Thoracic aorta (tissue), 2 donors: ENCODE data around the gene CMTM6. TPM values are rescaled to one million over a fixed set of nuclear protein-coding genes. Genes with fewer than 3 reads are reported as not detected.

Source experiments
- ATAC-seq: fragments of 150-250 bp; one replicate; pipeline ENCODE4 v1.8.0; 2017; ENCODE audit warnings: low read depth; ENCODE audit not compliant: insufficient number of reproducible peaks, low FRiP score
- DNase-seq: peaks from one replicate; pipeline ENCODE4 v3.0.0-alpha.2; 2020; ENCODE audit warnings: low spot score
- H3K27ac ChIP-seq, 2 donors: fragments of 200-600 bp; sonication (generic); 1 replicate in 1 of 2; 2 replicates in 1 of 2; pipeline ENCODE4 v1.5.1; 2016; ENCODE audit warnings: mild to moderate bottlenecking in 2 of 2, moderate library complexity in 2 of 2
- H3K27me3 ChIP-seq: fragments of 200-600 bp; sonication (generic); replicated peaks from 2 replicates; pipeline ENCODE4 v1.6.0; 2016; ENCODE audit warnings: mild to moderate bottlenecking; ENCODE audit not compliant: insufficient read depth
- H3K36me3 ChIP-seq: fragments of 200-600 bp; sonication (generic); one replicate; pipeline ENCODE4 v1.5.1; 2016
- H3K4me1 ChIP-seq, 2 donors: fragments of 200-600 bp; sonication (generic); 1 replicate in 1 of 2; 2 replicates in 1 of 2; pipeline versions ENCODE4 v1.5.1 to v1.6.0; 2016; ENCODE audit warnings: low read depth in 2 of 2, mild to moderate bottlenecking in 1 of 2; ENCODE audit not compliant: control insufficient read depth in 1 of 2
- H3K4me3 ChIP-seq: fragments of 200-600 bp; sonication (generic); 2 replicates; pipeline ENCODE4 v1.5.1; 2016; ENCODE audit warnings: mild to moderate bottlenecking
- H3K9me3 ChIP-seq: fragments of 200-600 bp; sonication (generic); 2 replicates; pipeline ENCODE4 v1.5.1; 2016
- CTCF ChIP-seq: fragments of 200-600 bp; sonication (generic); IDR thresholded peaks from one replicate; pipeline ENCODE4 v1.5.1; 2019; ENCODE audit warnings: antibody characterized with exemption
- total RNA-seq, 2 donors: library from RNA; depleted of rRNA; stranded (reverse); fragments of >200 nt; gene quantifications; one replicate each; pipeline versions ENCODE4 v1.1.0 to v1.2.3, GENCODE V29; 2016

CMTM6 gene
- total RNA-seq, 2 donors from 2014 or later: 42.1 to 62.3 TPM

- Histone ChIP-seq H3K27ac (no peak overlapping the region), H3K27me3 (no peaks in the 10 kb centered on the region), H3K36me3 (no peaks in the 10 kb centered on the region), H3K4me3 (no peak overlapping the region), H3K9me3 (no peaks in the 10 kb centered on the region), H3K4me1 (peaks cover 3 to 15% of the 10 kb centered on the region in 2 donors)
- no peak for TF ChIP-seq CTCF
- no peak for ATAC-seq
- DNase-seq: no peak
These were observed 42.2 kb upstream of the CMTM6 start for GRCh38 chr3:32544894-32545293.

GRCh38 chr3:32542807-32543206, 40.2 kb upstream of the CMTM6 start:
- H3K4me1 ChIP-seq: peaks cover 3 to 15% of the 10 kb centered on the region in 2 donors
- ATAC-seq (no peak), DNase-seq (no peak)
- no peaks in the 10 kb centered on the region for H3K36me3 ChIP-seq
- H3K27ac ChIP-seq: no peak overlapping the region
- TF ChIP-seq CTCF: no peak
- H3K4me3 ChIP-seq: no peak overlapping the region
- H3K9me3 ChIP-seq: no peaks in the 10 kb centered on the region
- H3K27me3 ChIP-seq: no peaks in the 10 kb centered on the region

DNA sequence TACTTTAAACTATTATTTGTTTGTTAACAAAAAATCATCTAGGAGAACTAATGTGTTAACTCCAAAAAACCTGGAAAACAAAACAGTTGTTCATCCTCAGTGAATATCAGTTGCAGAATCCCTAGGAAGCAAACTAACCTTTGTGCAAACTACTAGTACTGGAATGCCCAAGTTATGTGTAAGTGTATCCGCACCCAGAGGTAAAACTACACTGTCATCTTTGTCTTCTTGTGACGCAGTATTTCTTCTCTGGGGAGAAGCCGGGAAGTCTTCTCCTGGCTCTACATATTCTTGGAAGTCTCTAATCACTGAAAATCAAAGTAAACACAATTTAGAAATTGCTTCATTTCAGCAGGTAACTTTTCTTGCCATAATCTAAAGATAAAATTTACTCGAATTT, 38.2 kb upstream of the CMTM6 start:
- H3K4me3 ChIP-seq: no peak overlapping the region
- H3K27me3 ChIP-seq: no peaks in the 10 kb centered on the region
- no peaks in the 10 kb centered on the region for H3K9me3 ChIP-seq
- ATAC-seq (no peak), DNase-seq (no peak)
- peaks cover 5 to 15% of the 10 kb centered on the region in 2 donors for H3K4me1 ChIP-seq
- H3K36me3 ChIP-seq: no peaks in the 10 kb centered on the region
- no peak for TF ChIP-seq CTCF
- no peak overlapping the region for H3K27ac ChIP-seq

DNA sequence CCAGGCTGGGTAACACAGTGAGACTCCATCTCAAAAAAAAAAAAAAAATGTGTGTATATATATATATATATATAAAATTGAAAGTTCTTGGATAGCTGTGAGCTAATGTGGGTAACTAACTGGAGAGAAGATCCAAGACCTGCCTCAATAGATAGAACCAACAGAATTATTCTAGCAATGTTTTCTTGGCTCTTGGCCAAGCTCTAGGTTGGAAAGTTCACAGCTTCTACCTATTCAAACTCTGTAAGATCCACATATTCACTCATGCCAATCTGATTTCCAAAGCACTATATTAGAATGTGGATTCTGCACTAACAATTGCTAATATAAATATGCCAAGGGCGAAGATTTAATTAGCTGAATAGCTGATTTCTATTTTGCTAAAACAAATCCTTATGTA, 29.8 kb upstream of the CMTM6 start:
- no peak for TF ChIP-seq CTCF
- Histone ChIP-seq H3K4me3 (no peak overlapping the region), H3K4me1 (peaks cover 6 to 8% of the 10 kb centered on the region in 2 donors), H3K27ac (no peak overlapping the region), H3K27me3 (no peaks in the 10 kb centered on the region), H3K9me3 (no peaks in the 10 kb centered on the region), H3K36me3 (peaks cover 12% of the 10 kb centered on the region)
- ATAC-seq (no peak), DNase-seq (no peak)

DNA sequence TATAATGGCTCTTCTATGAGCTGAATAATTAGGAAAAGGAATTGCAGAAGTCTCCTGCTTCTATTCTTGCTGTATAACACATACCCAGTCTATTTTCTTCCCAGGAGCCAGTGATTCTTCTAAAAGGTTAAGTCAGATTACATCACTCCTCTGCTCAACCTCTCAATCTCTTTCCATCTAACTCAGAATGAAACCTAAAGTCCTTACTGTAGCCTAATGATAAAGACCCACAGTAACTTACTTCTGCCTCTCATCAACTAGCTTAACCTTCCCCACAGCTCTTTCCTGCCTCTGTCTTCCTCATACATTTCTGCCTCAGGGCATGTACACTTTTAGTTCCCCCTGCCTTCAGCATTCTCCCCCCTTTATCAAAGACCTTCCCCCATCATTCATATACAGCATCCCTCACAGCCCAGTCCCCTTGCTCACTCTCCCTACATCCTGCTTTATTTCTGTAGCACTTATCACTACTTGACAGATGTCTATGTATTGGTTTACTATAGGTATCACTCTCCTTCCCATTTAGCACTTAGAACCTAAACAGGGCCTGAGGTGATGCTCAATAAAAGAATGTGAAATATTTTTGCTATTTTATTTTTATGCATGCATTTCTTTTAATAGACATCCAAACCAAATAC, 28.5 kb upstream of the CMTM6 start:
- H3K4me1 ChIP-seq: peaks cover 6% of the 10 kb centered on the region in 2 donors
- no peaks in the 10 kb centered on the region for H3K27me3 ChIP-seq
- peaks cover 21% of the 10 kb centered on the region for H3K36me3 ChIP-seq
- no peak overlapping the region for H3K4me3 ChIP-seq
- no peak for TF ChIP-seq CTCF
- no peaks in the 10 kb centered on the region for H3K9me3 ChIP-seq
- no peak overlapping the region for H3K27ac ChIP-seq
- DNase-seq (no peak), ATAC-seq (no peak)
